T-helper 17 cell (primary cell): ENCODE data around the gene GZMM. TPM values are rescaled to one million over a fixed set of nuclear protein-coding genes. Genes with fewer than 3 reads are reported as not detected.
"Not testable (repeated sequence)": the region's sequence is repeated elsewhere in the genome, so short reads cannot be mapped to it uniquely, and the experiment has no call there.

Experiments
- ATAC-seq: fragments of 150-1000 bp; cut with Tn5 transposase; 2 replicates; pipeline ENCODE4 v1.10.0; 2021; ENCODE audit warnings: mild to moderate bottlenecking, moderate library complexity
- DNase-seq, 3 donors: peaks; one replicate each; pipeline versions ENCODE4 v3.0.0 to v3.0.0-alpha.2; 2020 to 2021
- H3K9me3 ChIP-seq: one replicate; pipeline ENCODE4 v1.7.0; 2013; ENCODE audit warnings: low read length, mild to moderate bottlenecking; ENCODE audit not compliant: control insufficient read depth, poor library complexity, severe bottlenecking
- H3K27ac Mint-ChIP-seq: one replicate; pipeline ENCODE4 v1.8.0; 2022; ENCODE audit warnings: mild to moderate bottlenecking, moderate library complexity, mixed read lengths
- H3K27me3 Mint-ChIP-seq: one replicate; pipeline ENCODE4 v1.8.0; 2022; ENCODE audit warnings: mixed read lengths
- H3K36me3 Mint-ChIP-seq: one replicate; pipeline ENCODE4 v1.8.0; 2022; ENCODE audit warnings: low read depth, mixed read lengths
- H3K4me1 Mint-ChIP-seq: one replicate; pipeline ENCODE4 v1.8.0; 2022; ENCODE audit warnings: mild to moderate bottlenecking, mixed read lengths
- H3K4me3 Mint-ChIP-seq: one replicate; pipeline ENCODE4 v1.8.0; 2022; ENCODE audit warnings: mild to moderate bottlenecking, moderate library complexity, mixed read lengths
- total RNA-seq, 4 donors: library from RNA in 2 of 4; stranded (reverse) in 2 of 4; gene quantifications; one replicate each; pipeline ENCODE4 v1.2.3 and lab custom pipeline; 2022 to 2026

GZMM gene
- total RNA-seq, 2 donors from 2014 or later = 43.8 to 45.6 TPM

GRCh38 chr19:581399-582111 lies 37.7 kb downstream of the GZMM start:
- DNase-seq (no peak), ATAC-seq (no peak)
- H3K4me1 Mint-ChIP-seq = peaks cover 5% of the 10 kb centered on the region
- H3K4me3 Mint-ChIP-seq = no peak overlapping the region
- no peaks in the 10 kb centered on the region for H3K27me3 Mint-ChIP-seq
- H3K9me3 ChIP-seq = no peaks in the 10 kb centered on the region
- no peak overlapping the region for H3K27ac Mint-ChIP-seq
- H3K36me3 Mint-ChIP-seq = no peaks in the 10 kb centered on the region

- Mint-ChIP-seq H3K27me3 (no peaks in the 10 kb centered on the region), H3K4me1 (peaks cover 2% of the 10 kb centered on the region), H3K36me3 (no peaks in the 10 kb centered on the region), H3K4me3 (no peak overlapping the region), H3K27ac (no peak overlapping the region)
- no peak for ATAC-seq
- H3K9me3 ChIP-seq = no peaks in the 10 kb centered on the region
- DNase-seq = no peak
Observed at GRCh38 chr19:582497-583197, 38.8 kb downstream of the GZMM start.

- peak overlapping the region; percentile 70 for H3K4me3 Mint-ChIP-seq
- DNase-seq = no peak
- H3K9me3 ChIP-seq = no peaks in the 10 kb centered on the region
- H3K4me1 Mint-ChIP-seq = peaks cover under 1% of the 10 kb centered on the region
- H3K36me3 Mint-ChIP-seq = no peaks in the 10 kb centered on the region
- peak overlapping the region; percentile 53 for H3K27ac Mint-ChIP-seq
- no peaks in the 10 kb centered on the region for H3K27me3 Mint-ChIP-seq
- no peak for ATAC-seq
Observed at GRCh38 chr19:583198-583967, 39.5 kb downstream of the GZMM start.

- DNase-seq (no peak), ATAC-seq (no peak)
- Mint-ChIP-seq H3K4me1 (no peaks in the 10 kb centered on the region), H3K36me3 (no peaks in the 10 kb centered on the region), H3K27me3 (no peaks in the 10 kb centered on the region), H3K27ac (peak overlapping the region; percentile 53), H3K4me3 (peak overlapping the region; percentile 70)
- no peaks in the 10 kb centered on the region for H3K9me3 ChIP-seq
Observed at GRCh38 chr19:583968-584239, 40.1 kb downstream of the GZMM start.

GRCh38 chr19:584240-585001 lies 40.6 kb downstream of the GZMM start:
- no peak overlapping the region for H3K27ac Mint-ChIP-seq
- DNase-seq (peak; percentile 56 to 73 (median 63)), ATAC-seq (peak; percentile 71)
- H3K9me3 ChIP-seq = no peaks in the 10 kb centered on the region
- no peaks in the 10 kb centered on the region for H3K36me3 Mint-ChIP-seq
- peaks cover 2% of the 10 kb centered on the region for H3K4me1 Mint-ChIP-seq
- no peaks in the 10 kb centered on the region for H3K27me3 Mint-ChIP-seq
- H3K4me3 Mint-ChIP-seq = no peak overlapping the region

- H3K9me3 ChIP-seq, ATAC-seq, H3K4me1 Mint-ChIP-seq: not testable (repeated sequence)
Observed at GRCh38 chr19:585146-585545, 41.3 kb downstream of the GZMM start.

GRCh38 chr19:585551-586110 lies 41.8 kb downstream of the GZMM start:
- no peak overlapping the region for H3K27ac Mint-ChIP-seq
- no peaks in the 10 kb centered on the region for H3K36me3 Mint-ChIP-seq
- ATAC-seq (no peak), DNase-seq (no peak)
- H3K4me1 Mint-ChIP-seq = peaks cover 2% of the 10 kb centered on the region
- H3K9me3 ChIP-seq = no peaks in the 10 kb centered on the region
- no peak overlapping the region for H3K4me3 Mint-ChIP-seq
- no peaks in the 10 kb centered on the region for H3K27me3 Mint-ChIP-seq

More at GRCh38 chr19:585146-585545, 41.3 kb downstream of the GZMM start:
- not testable (repeated sequence) for H3K27ac Mint-ChIP-seq, H3K27me3 Mint-ChIP-seq, H3K36me3 Mint-ChIP-seq, H3K4me3 Mint-ChIP-seq, DNase-seq

GRCh38 chr19:588093-588740 lies 44.4 kb downstream of the GZMM start:
- peaks cover 4% of the 10 kb centered on the region for H3K4me1 Mint-ChIP-seq
- H3K9me3 ChIP-seq = no peaks in the 10 kb centered on the region
- DNase-seq (peak; percentile 45 to 56 (median 54)), ATAC-seq (peak; percentile 71)
- H3K36me3 Mint-ChIP-seq = no peaks in the 10 kb centered on the region
- H3K27me3 Mint-ChIP-seq = peaks cover 5% of the 10 kb centered on the region
- peak overlapping the region; percentile 76 for H3K4me3 Mint-ChIP-seq
- H3K27ac Mint-ChIP-seq = no peak overlapping the region

- ATAC-seq = peak; percentile 5
- Mint-ChIP-seq H3K4me1 (peaks cover 9% of the 10 kb centered on the region), H3K4me3 (peak overlapping the region; percentile 76), H3K27me3 (peaks cover 5% of the 10 kb centered on the region), H3K27ac (no peak overlapping the region), H3K36me3 (no peaks in the 10 kb centered on the region)
- H3K9me3 ChIP-seq = no peaks in the 10 kb centered on the region
- DNase-seq = no peak
Observed at GRCh38 chr19:588741-589692, 45.2 kb downstream of the GZMM start.

GRCh38 chr19:589693-590395 lies 46.0 kb downstream of the GZMM start, which contains the start of gene HCN2:
HCN2 (plus strand) TSS chr19:589881; CDS start chr19:589946, 65 bp downstream.
- Mint-ChIP-seq H3K4me1 (peaks cover 9% of the 10 kb centered on the region), H3K27ac (no peak within 1 kb of the TSS), H3K4me3 (peak within 1 kb of the TSS; percentile 76), H3K36me3 (no peaks in the 10 kb centered on the region), H3K27me3 (peaks cover 5% of the 10 kb centered on the region)
- no peaks in the 10 kb centered on the region for H3K9me3 ChIP-seq
- DNase-seq = no peak
- ATAC-seq = no peak

GRCh38 chr19:590396-590745 lies 46.5 kb downstream of the GZMM start:
- Mint-ChIP-seq H3K27me3 (peaks cover 5% of the 10 kb centered on the region), H3K4me3 (peak overlapping the region; percentile 49), H3K36me3 (no peaks in the 10 kb centered on the region), H3K27ac (no peak overlapping the region), H3K4me1 (peaks cover 9% of the 10 kb centered on the region)
- DNase-seq (no peak), ATAC-seq (peak; percentile 48)
- no peaks in the 10 kb centered on the region for H3K9me3 ChIP-seq
